OCI-LY3 (cell line): ENCODE measurements around the gene F12.

Source experiments
- H2AFZ ChIP-seq: fragments of 200-600, 300-600 bp; shearing (Covaris generic); 2 replicates; pipeline ENCODE4 v1.6.0; 2014; ENCODE audit warnings: antibody characterized with exemption, low read depth, low read length
- H3K27ac ChIP-seq: fragments of 200-600, 300-600 bp; sonication (generic); 2 replicates; pipeline ENCODE4 v1.5.1; 2014; ENCODE audit warnings: mild to moderate bottlenecking, low read length, moderate library complexity, mixed read lengths
- H3K27me3 ChIP-seq: fragments of 200-600, 300-600 bp; sonication (generic); 2 replicates; pipeline ENCODE4 v1.6.1; 2014; ENCODE audit warnings: low read depth, low read length, mixed read lengths
- H3K36me3 ChIP-seq: fragments of 200-600, 300-600 bp; sonication (generic); replicated peaks from 2 replicates; pipeline ENCODE3; 2014; ENCODE audit warnings: low read depth, low read length, mixed read lengths
- H3K4me1 ChIP-seq: fragments of 300-600, 200-600 bp; sonication (generic); 2 replicates; pipeline ENCODE4 v1.6.1; 2014; ENCODE audit warnings: low read length, mixed read lengths
- H3K4me2 ChIP-seq: fragments of 200-600, 300-600 bp; sonication (generic); 2 replicates; pipeline ENCODE4 v1.6.1; 2014; ENCODE audit warnings: low read length, mixed read lengths
- H3K4me3 ChIP-seq: fragments of 300-600, 200-600 bp; sonication (generic); 2 replicates; pipeline ENCODE4 v1.5.1; 2014; ENCODE audit warnings: antibody characterized with exemption, mild to moderate bottlenecking, low read length, moderate library complexity
- H3K79me2 ChIP-seq: fragments of 300-600, 200-600 bp; shearing (Covaris generic); 2 replicates; pipeline ENCODE4 v1.6.1; 2014; ENCODE audit warnings: mild to moderate bottlenecking, low read length, mixed read lengths
- H3K9ac ChIP-seq: fragments of 300-600, 200-600 bp; shearing (Covaris generic); 2 replicates; pipeline ENCODE4 v1.6.0; 2014; ENCODE audit warnings: mild to moderate bottlenecking, low read length, moderate library complexity
- H3K9me3 ChIP-seq: fragments of 200-600, 300-600 bp; shearing (Covaris generic); 2 replicates; pipeline ENCODE4 v1.6.1; 2014; ENCODE audit warnings: low read length, mixed read lengths; ENCODE audit not compliant: insufficient read depth
- H4K20me1 ChIP-seq: fragments of 200-600, 300-600 bp; sonication (generic); 2 replicates; pipeline ENCODE4 v1.6.1; 2016; ENCODE audit warnings: low read length, mixed read lengths; ENCODE audit not compliant: insufficient read depth
- CTCF ChIP-seq: fragments of 200-600, 300-600 bp; sonication (generic); IDR thresholded peaks from 2 replicates; pipeline ENCODE4 v1.5.1; 2014; ENCODE audit warnings: antibody characterized with exemption, low read length, low read depth
- EZH2phosphoT487 ChIP-seq: fragments of 200-600 bp; shearing (Covaris generic); IDR thresholded peaks from 2 replicates; pipeline ENCODE4 v1.6.1; 2018; ENCODE audit warnings: antibody characterized with exemption, mixed run types, low read depth

F12 gene

GRCh38 chr5:177435847-177436536 lies 26.6 kb upstream of the F12 start:
- H3K79me2 ChIP-seq, result no peaks in the 10 kb centered on the region
- no peak overlapping the region for H3K4me3 ChIP-seq
- H3K9me3 ChIP-seq, result no peaks in the 10 kb centered on the region
- no peak overlapping the region for H3K27ac ChIP-seq
- H3K4me1 ChIP-seq, result peaks cover 11% of the 10 kb centered on the region
- no peak overlapping the region for H3K4me2 ChIP-seq
- TF ChIP-seq CTCF (no peak), EZH2phosphoT487 (no peak)
- H4K20me1 ChIP-seq, result no peaks in the 10 kb centered on the region; the same call in 1 of the 2 replicates
- no peak overlapping the region for H2AFZ ChIP-seq
- peaks cover 35% of the 10 kb centered on the region for H3K36me3 ChIP-seq
- H3K27me3 ChIP-seq, result no peaks in the 10 kb centered on the region
- H3K9ac ChIP-seq, result no peak overlapping the region

- no peaks in the 10 kb centered on the region for H3K9me3 ChIP-seq
- no peak overlapping the region for H3K9ac ChIP-seq
- H3K27me3 ChIP-seq, result no peaks in the 10 kb centered on the region
- peaks cover 38% of the 10 kb centered on the region for H3K36me3 ChIP-seq
- H3K4me2 ChIP-seq, result no peak overlapping the region
- no peaks in the 10 kb centered on the region; the same call in 1 of the 2 replicates for H4K20me1 ChIP-seq
- no peak overlapping the region for H3K4me3 ChIP-seq
- TF ChIP-seq EZH2phosphoT487 (no peak), CTCF (no peak)
- peaks cover 19% of the 10 kb centered on the region for H3K4me1 ChIP-seq
- no peak overlapping the region for H3K27ac ChIP-seq
- no peak overlapping the region for H2AFZ ChIP-seq
- H3K79me2 ChIP-seq, result peaks cover 4% of the 10 kb centered on the region
These were observed 25.8 kb upstream of the F12 start for GRCh38 chr5:177434942-177435738.

GRCh38 chr5:177434437-177434836 lies 25.1 kb upstream of the F12 start:
- no peak overlapping the region for H3K4me3 ChIP-seq
- H3K4me1 ChIP-seq, result peaks cover 26% of the 10 kb centered on the region
- H3K4me2 ChIP-seq, result no peak overlapping the region
- H3K9ac ChIP-seq, result no peak overlapping the region
- no peak overlapping the region for H2AFZ ChIP-seq
- no peaks in the 10 kb centered on the region for H3K9me3 ChIP-seq
- peaks cover 11% of the 10 kb centered on the region for H3K79me2 ChIP-seq
- no peaks in the 10 kb centered on the region for H3K27me3 ChIP-seq
- peaks cover 38% of the 10 kb centered on the region for H3K36me3 ChIP-seq
- no peak overlapping the region for H3K27ac ChIP-seq
- TF ChIP-seq CTCF (no peak), EZH2phosphoT487 (no peak)
- H4K20me1 ChIP-seq, result peaks cover 7% of the 10 kb centered on the region

- H3K27ac ChIP-seq, result no peak overlapping the region
- H3K79me2 ChIP-seq, result peaks cover 18% of the 10 kb centered on the region
- no peak overlapping the region for H3K4me2 ChIP-seq
These were observed 24.4 kb upstream of the F12 start for GRCh38 chr5:177433658-177434217.

More at GRCh38 chr5:177433658-177434217, 24.4 kb upstream of the F12 start:
- H2AFZ ChIP-seq, result no peak overlapping the region
- no peaks in the 10 kb centered on the region for H3K27me3 ChIP-seq
- no peak overlapping the region for H3K4me3 ChIP-seq
- no peaks in the 10 kb centered on the region for H3K9me3 ChIP-seq
- H3K36me3 ChIP-seq, result peaks cover 38% of the 10 kb centered on the region
- no peak for TF ChIP-seq CTCF
- no peak for TF ChIP-seq EZH2phosphoT487
- peaks cover 33% of the 10 kb centered on the region for H3K4me1 ChIP-seq
- H4K20me1 ChIP-seq, result peaks cover 13% of the 10 kb centered on the region
- no peak overlapping the region for H3K9ac ChIP-seq
